SH-SY5Y (cell line): Measurements from ENCODE around the gene AATK.

Experiments used
- GATA2 ChIP-seq: IDR thresholded peaks from 2 replicates; pipeline ENCODE4 v1.6.1; 2011; ENCODE audit warnings: mild to moderate bottlenecking, low read depth, low read length
- GATA3 ChIP-seq: IDR thresholded peaks from 2 replicates; pipeline ENCODE4 v1.6.1; 2011; ENCODE audit warnings: low read depth, mild to moderate bottlenecking, low read length, moderate library complexity

GRCh38 chr17:81134064-81134781 lies 31.8 kb downstream of the AATK start:
- no peak for TF ChIP-seq GATA2
- TF ChIP-seq GATA3: no peak
